ENCODE measurements around the gene CMTR2.
"Not testable (repeated sequence)": the region's sequence is repeated elsewhere in the genome, so short reads cannot be mapped to it uniquely, and the experiment has no call there.

Gene CMTR2

GRCh38 chr16:71295950-71296349 lies 6.7 kb upstream of the CMTR2 start:
- TF ChIP-seq POLR2A (IDR thresholded peaks at IDR 0.05; ENCODE audit: low read depth, low read length) = no peak
- FAIRE-seq = no peak
- DNase-seq (ENCODE audit: insufficient read length, low spot score) = no peak

- no peak for FAIRE-seq
- TF ChIP-seq POLR2A (IDR thresholded peaks at IDR 0.05; ENCODE audit: low read depth, low read length) = no peak
- no peak for DNase-seq (ENCODE audit: insufficient read length, low spot score)
These were observed 4.7 kb upstream of the CMTR2 start for GRCh38 chr16:71293919-71294318.

- FAIRE-seq = not testable (repeated sequence)
These were observed 2.9 kb upstream of the CMTR2 start for GRCh38 chr16:71292095-71292494.

GRCh38 chr16:71289732-71290062 lies 495 bp upstream of the CMTR2 start:
- no peak for TF ChIP-seq POLR2A (IDR thresholded peaks at IDR 0.05; ENCODE audit: low read depth, low read length)
- no peak for DNase-seq (ENCODE audit: insufficient read length, low spot score)
- no peak for FAIRE-seq

More at GRCh38 chr16:71292095-71292494, 2.9 kb upstream of the CMTR2 start:
- DNase-seq (ENCODE audit: insufficient read length, low spot score) = not testable (repeated sequence)

- DNase-seq (ENCODE audit: insufficient read length, low spot score) = no peak
- no peak for FAIRE-seq
- TF ChIP-seq POLR2A (IDR thresholded peaks at IDR 0.05; ENCODE audit: low read depth, low read length) = no peak
These were observed 672 bp downstream of the CMTR2 start for GRCh38 chr16:71288570-71288889.

GRCh38 chr16:71287911-71288310 lies 1.3 kb downstream of the CMTR2 start:
- DNase-seq (ENCODE audit: insufficient read length, low spot score) (no peak), FAIRE-seq (no peak)
- no peak for TF ChIP-seq POLR2A (IDR thresholded peaks at IDR 0.05; ENCODE audit: low read depth, low read length)

GRCh38 chr16:71287454-71287853 lies 1.7 kb downstream of the CMTR2 start:
- TF ChIP-seq POLR2A (IDR thresholded peaks at IDR 0.05; ENCODE audit: low read depth, low read length) = no peak
- FAIRE-seq (no peak), DNase-seq (ENCODE audit: insufficient read length, low spot score) (no peak)

- no peak for TF ChIP-seq POLR2A (IDR thresholded peaks at IDR 0.05; ENCODE audit: low read depth, low read length)
- DNase-seq (ENCODE audit: insufficient read length, low spot score) = no peak
- FAIRE-seq = no peak
These were observed 5.6 kb downstream of the CMTR2 start for GRCh38 chr16:71283612-71284011.

GRCh38 chr16:71282943-71283342 lies 6.3 kb downstream of the CMTR2 start:
- no peak for DNase-seq (ENCODE audit: insufficient read length, low spot score)
- no peak for FAIRE-seq
- TF ChIP-seq POLR2A (IDR thresholded peaks at IDR 0.05; ENCODE audit: low read depth, low read length) = no peak

GRCh38 chr16:71276589-71277334 lies 12.4 kb downstream of the CMTR2 start:
- TF ChIP-seq POLR2A (IDR thresholded peaks at IDR 0.05; ENCODE audit: low read depth, low read length) = no peak
- FAIRE-seq (no peak), DNase-seq (ENCODE audit: insufficient read length, low spot score) (no peak)

GRCh38 chr16:71273384-71273783 lies 15.8 kb downstream of the CMTR2 start:
- FAIRE-seq (no peak), DNase-seq (ENCODE audit: insufficient read length, low spot score) (no peak)
- no peak for TF ChIP-seq POLR2A (IDR thresholded peaks at IDR 0.05; ENCODE audit: low read depth, low read length)

GRCh38 chr16:71264299-71264698 lies 24.9 kb downstream of the CMTR2 start:
- no peak for DNase-seq (ENCODE audit: insufficient read length, low spot score)
- no peak for FAIRE-seq
- TF ChIP-seq POLR2A (IDR thresholded peaks at IDR 0.05; ENCODE audit: low read depth, low read length) = no peak

- no peak for FAIRE-seq
These were observed 25.6 kb downstream of the CMTR2 start for GRCh38 chr16:71263582-71263981.

GRCh38 chr16:71262391-71262790 lies 26.8 kb downstream of the CMTR2 start:
- DNase-seq (ENCODE audit: insufficient read length, low spot score) (no peak), FAIRE-seq (no peak)
- no peak for TF ChIP-seq POLR2A (IDR thresholded peaks at IDR 0.05; ENCODE audit: low read depth, low read length)

More at GRCh38 chr16:71263582-71263981, 25.6 kb downstream of the CMTR2 start:
- no peak for TF ChIP-seq POLR2A (IDR thresholded peaks at IDR 0.05; ENCODE audit: low read depth, low read length)
- DNase-seq (ENCODE audit: insufficient read length, low spot score) = no peak

GRCh38 chr16:71260995-71261394 lies 28.2 kb downstream of the CMTR2 start:
- DNase-seq (ENCODE audit: insufficient read length, low spot score) (no peak), FAIRE-seq (no peak)
- no peak for TF ChIP-seq POLR2A (IDR thresholded peaks at IDR 0.05; ENCODE audit: low read depth, low read length)

GRCh38 chr16:71259086-71259485 lies 30.1 kb downstream of the CMTR2 start:
- DNase-seq (ENCODE audit: insufficient read length, low spot score) (no peak), FAIRE-seq (no peak)
- TF ChIP-seq POLR2A (IDR thresholded peaks at IDR 0.05; ENCODE audit: low read depth, low read length) = no peak

All from H54 (cell line).